Astrocyte of the spinal cord (primary cell): Measurements from ENCODE around the gene ORC1.

Experiments
- DNase-seq: peaks from one replicate; pipeline ENCODE4 v3.0.0; 2011; ENCODE audit warnings: low read depth, low spot score
- H3K4me3 ChIP-seq: 2 replicates; pipeline ENCODE4 v1.5.1; 2011; ENCODE audit warnings: low read depth, mild to moderate bottlenecking, low read length, moderate library complexity
- in situ Hi-C: cut with HindIII; loops from 2 replicates; pipeline ENCODE4 v1.10.0; 2017; ENCODE audit warnings: low sequenced_read_pairs
- TF ChIP-seq, protein P1 (sequence below): IDR thresholded peaks from 2 replicates; pipeline ENCODE4 v1.5.1; 2012; ENCODE audit warnings: low read depth, mild to moderate bottlenecking, low read length, inconsistent platforms

Gene ORC1

DNA sequence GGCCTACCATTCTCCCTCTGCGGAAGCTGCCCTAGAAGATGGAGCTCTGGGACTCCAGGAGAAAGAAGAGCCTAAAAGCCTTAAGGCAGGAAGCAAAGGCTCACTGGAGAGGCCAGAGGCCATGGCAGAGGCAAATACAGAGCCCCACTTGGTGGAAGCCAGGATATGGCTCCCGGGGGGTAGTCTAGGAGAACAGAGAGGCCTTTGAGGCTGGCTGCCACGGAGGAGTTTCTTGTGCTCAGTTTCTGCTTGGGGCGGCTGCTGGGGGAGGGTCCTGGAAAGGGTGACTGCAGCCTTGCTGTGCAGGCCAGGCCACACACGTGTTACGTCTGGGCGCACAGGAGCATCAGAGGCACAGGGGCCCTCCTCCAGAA, 43.6 kb downstream of the ORC1 start:
- TF ChIP-seq, protein P1, sequence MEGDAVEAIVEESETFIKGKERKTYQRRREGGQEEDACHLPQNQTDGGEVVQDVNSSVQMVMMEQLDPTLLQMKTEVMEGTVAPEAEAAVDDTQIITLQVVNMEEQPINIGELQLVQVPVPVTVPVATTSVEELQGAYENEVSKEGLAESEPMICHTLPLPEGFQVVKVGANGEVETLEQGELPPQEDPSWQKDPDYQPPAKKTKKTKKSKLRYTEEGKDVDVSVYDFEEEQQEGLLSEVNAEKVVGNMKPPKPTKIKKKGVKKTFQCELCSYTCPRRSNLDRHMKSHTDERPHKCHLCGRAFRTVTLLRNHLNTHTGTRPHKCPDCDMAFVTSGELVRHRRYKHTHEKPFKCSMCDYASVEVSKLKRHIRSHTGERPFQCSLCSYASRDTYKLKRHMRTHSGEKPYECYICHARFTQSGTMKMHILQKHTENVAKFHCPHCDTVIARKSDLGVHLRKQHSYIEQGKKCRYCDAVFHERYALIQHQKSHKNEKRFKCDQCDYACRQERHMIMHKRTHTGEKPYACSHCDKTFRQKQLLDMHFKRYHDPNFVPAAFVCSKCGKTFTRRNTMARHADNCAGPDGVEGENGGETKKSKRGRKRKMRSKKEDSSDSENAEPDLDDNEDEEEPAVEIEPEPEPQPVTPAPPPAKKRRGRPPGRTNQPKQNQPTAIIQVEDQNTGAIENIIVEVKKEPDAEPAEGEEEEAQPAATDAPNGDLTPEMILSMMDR = no peak
- in situ Hi-C loops = no loop called here
- DNase-seq = no peak
- H3K4me3 ChIP-seq = no peak overlapping the region

DNA sequence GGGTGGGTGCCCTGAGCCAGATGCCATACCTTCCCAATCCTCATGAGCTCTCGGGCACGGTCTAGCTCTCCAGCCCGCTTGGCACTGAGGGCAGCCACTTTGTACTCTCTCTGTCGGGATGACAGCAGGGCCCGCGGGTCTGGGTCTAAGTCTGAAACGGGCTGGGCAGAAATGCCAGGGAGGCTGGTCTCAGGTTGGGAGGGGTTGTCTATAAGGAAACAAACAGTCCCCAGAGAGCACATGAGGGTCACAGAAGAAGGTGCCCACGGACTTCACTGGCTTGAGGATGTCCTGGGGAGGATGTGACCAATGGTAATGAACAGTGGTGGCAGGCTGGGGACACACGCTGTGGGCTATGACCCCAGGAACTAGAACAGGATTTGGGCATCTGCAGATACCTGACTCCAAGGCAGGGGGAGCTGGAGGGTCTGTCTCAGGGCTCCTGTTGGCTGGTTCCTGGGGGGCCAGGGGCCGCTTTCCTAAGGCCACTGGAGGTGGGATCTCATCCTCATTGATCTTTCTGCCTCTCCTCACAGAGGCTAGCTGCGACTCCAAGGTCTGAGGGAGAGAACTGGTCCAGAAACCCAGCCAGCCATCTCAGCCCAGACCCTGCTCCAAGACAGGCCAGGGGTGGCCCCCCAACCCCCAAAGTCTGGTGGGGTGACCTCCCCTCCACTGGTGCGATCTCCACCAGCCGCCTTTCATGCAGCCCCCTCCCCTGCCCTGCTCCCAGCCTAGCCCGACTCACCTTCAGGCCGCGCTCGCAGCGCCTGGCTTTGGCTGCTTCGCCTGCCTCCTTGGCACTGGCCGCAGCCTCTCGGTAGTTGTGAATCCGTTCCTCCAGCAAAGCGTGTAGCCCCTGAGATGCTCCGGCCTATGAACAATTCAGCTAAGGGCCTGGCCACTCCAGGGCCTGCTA, 44.3 kb downstream of the ORC1 start:
- TF ChIP-seq, protein P1 = no peak
- no peak overlapping the region for H3K4me3 ChIP-seq
- in situ Hi-C loops = no loop called here
- no peak for DNase-seq

DNA sequence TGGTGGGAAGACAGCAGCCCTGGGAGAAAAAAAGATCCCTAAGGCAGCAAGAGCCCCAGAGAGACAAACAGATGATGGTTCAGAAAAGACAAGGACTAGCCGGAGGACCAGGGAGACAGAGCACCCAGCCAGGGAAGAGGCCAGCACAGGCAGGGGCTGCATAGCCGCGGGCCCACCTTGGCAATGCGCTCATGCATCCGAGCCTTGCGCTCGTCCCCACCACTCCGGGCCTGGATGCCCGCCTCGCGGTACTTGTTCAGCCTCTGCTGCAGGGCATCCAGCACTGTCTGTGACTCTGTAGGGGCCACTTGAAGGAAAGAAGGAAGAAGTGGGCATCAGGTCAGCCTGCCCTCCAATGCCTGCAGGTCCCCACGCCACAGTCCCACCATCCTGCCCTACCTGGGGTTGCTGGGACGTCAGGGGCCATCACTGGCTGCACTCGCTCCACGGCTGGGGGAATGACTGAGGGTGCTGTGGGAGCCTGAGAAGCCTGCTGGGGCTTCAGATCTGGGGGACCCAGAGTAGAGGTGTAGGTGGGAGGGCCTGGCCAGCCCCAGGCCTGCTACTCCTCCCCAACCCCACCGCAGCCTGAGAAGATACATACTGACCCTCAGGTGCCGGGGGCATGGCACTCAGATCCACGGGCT, 45.2 kb downstream of the ORC1 start:
- TF ChIP-seq, protein P1 = no peak
- H3K4me3 ChIP-seq = no peak overlapping the region
- in situ Hi-C loops = no loop called here
- no peak for DNase-seq

DNA sequence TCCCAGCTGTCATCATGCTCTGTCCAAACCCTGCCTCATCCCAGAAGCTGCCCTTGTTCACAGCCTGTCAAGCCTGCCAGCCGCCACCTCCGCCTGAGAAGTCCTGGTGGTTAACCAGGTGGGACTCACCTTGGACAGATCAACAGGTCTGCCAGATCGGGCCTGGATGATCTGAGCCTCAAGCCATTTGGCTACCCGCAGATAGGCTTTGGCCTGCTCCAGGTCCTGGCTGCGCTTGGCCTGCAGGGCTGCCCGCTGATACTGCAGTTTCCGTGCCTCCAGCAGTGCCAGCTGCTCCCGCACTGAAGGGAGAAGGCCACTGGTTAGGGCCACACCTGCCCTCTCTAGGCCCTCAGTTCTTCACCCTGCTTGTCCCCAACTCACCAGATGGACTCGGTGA, 46.8 kb downstream of the ORC1 start:
- DNase-seq = no peak
- no peak overlapping the region for H3K4me3 ChIP-seq
- TF ChIP-seq, protein P1 = no peak
- in situ Hi-C loops = no loop called here

DNA sequence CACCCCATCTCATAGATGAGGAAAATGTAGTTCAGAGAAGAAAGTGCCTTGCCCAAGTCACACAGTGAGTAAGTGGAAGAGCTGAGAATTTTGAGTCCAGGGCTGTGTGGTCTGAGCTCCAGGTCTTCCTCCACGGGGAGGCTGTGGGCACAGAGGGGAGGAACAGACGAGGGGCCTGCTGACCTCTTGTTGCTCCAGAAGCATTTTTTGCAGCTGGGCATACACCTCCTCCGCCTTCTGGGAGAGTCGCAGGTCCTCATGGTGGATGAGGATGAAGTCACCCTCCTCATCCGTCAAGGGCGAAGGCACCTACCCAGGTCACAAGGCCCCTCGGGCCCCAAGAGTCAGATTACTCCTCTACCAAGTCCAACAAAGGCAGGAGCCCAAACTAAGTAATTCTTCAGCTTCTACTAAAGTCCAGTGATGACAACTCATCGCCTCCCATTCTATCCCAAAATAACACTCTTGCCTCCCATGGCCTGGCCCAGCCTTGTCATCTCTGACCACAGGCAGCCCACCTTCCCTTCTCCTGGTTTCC, 47.3 kb downstream of the ORC1 start:
- TF ChIP-seq, protein P1 = no peak

DNA sequence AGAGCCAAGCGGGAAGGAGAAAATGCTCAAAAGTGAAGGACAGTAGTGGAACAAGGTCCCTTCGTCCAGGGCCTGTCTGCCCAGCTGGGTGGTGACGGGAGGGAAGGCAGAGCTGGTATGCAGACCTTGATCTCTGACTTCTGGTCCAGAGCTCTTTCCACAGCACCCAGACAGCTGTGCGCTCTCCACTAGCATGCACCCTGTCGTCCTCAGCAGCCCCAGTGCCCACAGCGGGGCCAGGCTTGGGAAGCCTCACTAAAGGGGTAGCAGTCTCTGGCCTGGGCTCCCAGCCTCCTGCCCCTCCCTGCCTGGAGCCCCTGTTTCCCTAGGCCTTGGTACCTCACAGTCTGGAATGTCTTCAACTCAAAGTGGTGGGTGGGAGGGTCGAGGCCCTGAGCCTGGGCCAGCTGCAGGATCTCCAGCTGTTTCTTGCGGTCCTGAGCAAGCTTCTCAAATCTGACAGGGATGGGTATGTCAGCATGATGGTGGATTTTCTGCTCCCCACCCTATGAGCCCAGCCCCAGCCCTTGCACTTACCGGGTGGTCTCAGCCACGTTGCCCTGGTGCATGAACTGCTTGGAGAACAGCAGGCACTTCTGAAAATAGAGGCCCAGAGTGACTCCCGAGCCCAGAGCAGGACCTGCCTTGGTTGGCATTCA, 48.2 kb downstream of the ORC1 start:
- DNase-seq = no peak
- TF ChIP-seq, protein P1 = no peak
- no peak overlapping the region for H3K4me3 ChIP-seq
- in situ Hi-C loops = no loop called here

More for the DNA sequence above, 47.3 kb downstream of the ORC1 start:
- H3K4me3 ChIP-seq = no peak overlapping the region
- no peak for DNase-seq
- in situ Hi-C loops = no loop called here
